GM10248 (cell line): Measurements from ENCODE around the gene NGEF.

Source experiments
- CTCF ChIA-PET: fragments of 300-600 bp; sonication (Branson Sonifier 250); formaldehyde crosslinking; extraction: SDS; loops from one replicate; lab custom pipeline; 2021; ENCODE audit warnings: antibody characterized with exemption; lab: Yijun Ruan, JAX
- POLR2A ChIA-PET: fragments of 350-650 bp; sonication (Branson Sonifier 250); formaldehyde crosslinking; extraction: SDS; loops from one replicate; lab custom pipeline; 2020; ENCODE audit warnings: antibody characterized with exemption; lab: Yijun Ruan, JAX
- DNase-seq: peaks from one replicate; pipeline ENCODE4 v3.0.0; 2012; ENCODE audit errors: extremely low spot score
- TF ChIP-seq, protein P1 (sequence below): IDR thresholded peaks from 2 replicates; pipeline ENCODE4 v1.5.1; 2012; ENCODE audit warnings: mild to moderate bottlenecking, low read depth; ENCODE audit errors: extremely low read depth, missing control alignments, control extremely low read depth

NGEF gene

DNA sequence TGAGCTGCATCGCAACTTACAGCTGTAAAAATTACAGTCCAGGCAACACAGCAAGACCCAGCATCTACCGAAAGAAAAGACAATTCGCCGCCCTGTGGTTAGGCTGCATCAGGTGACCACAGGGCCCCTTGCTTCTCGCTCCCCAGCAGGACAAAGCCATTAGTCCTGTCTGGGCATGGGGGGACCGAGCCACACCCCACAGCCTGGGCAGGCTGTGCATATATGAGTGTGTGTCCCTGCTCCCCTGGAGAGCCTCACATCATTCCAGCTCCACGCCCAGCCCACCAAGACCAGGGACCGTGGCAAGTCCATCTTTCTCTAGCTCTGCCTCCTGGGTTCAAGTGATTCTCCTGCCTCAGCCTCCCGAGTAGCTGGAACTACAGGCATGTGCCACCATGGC is 109.1 kb downstream of the NGEF start:
- ChIA-PET CTCF (interaction anchor here (1.9 kb wide), 1 partner anchor 13 kb away, joined by 4 read pairs; no protein-coding TSS in a partner anchor), POLR2A (no interaction called here)
- TF ChIP-seq, protein P1, sequence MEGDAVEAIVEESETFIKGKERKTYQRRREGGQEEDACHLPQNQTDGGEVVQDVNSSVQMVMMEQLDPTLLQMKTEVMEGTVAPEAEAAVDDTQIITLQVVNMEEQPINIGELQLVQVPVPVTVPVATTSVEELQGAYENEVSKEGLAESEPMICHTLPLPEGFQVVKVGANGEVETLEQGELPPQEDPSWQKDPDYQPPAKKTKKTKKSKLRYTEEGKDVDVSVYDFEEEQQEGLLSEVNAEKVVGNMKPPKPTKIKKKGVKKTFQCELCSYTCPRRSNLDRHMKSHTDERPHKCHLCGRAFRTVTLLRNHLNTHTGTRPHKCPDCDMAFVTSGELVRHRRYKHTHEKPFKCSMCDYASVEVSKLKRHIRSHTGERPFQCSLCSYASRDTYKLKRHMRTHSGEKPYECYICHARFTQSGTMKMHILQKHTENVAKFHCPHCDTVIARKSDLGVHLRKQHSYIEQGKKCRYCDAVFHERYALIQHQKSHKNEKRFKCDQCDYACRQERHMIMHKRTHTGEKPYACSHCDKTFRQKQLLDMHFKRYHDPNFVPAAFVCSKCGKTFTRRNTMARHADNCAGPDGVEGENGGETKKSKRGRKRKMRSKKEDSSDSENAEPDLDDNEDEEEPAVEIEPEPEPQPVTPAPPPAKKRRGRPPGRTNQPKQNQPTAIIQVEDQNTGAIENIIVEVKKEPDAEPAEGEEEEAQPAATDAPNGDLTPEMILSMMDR = no peak
- no peak for DNase-seq

DNA sequence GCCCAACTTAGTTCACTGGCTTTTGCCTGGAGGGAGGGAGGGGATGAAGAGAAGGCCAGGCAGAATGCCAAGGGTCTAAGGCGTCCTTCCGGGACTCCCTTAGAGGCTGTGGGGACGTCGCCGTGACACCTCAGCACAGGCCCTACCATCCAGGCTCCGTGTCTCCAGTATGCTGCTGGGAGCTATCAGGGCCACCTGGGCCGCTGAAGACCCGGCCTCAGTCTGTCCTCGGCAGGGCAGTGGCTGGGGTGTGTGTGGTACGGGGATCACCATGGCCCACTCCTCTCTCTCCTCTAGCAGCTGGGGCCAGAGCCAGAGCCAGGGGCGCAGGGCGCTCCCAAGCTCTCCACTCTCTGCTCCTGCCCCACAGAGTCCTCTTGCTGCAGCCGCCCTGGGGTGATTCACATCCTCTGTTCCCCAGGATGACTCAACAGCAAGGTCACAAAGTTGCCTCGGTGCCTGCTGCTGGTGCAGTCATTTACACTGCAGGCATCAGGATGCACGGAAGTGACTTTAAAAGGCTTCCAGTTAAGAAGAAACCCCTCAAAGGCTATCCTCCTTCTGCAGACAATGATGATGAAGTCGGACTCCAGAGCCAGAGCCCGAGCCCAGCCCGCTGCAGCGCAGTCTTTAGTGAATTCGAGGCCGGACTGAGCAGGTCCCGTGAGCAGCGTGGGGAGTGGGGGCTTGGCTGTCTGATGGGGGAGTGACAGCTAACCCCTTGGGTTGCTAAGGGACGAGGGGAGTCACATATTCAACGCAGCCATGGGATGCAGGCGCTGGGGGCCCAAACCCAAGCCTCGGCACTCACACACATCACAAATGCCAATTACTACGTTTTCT is 111.1 kb downstream of the NGEF start:
- DNase-seq = no peak
- POLR2A ChIA-PET = no interaction called here
- CTCF ChIA-PET = interaction anchor here (1.0 kb wide), 1 partner anchor 152 kb away, joined by 3 read pairs; no protein-coding TSS in a partner anchor
- TF ChIP-seq, protein P1 = no peak

DNA sequence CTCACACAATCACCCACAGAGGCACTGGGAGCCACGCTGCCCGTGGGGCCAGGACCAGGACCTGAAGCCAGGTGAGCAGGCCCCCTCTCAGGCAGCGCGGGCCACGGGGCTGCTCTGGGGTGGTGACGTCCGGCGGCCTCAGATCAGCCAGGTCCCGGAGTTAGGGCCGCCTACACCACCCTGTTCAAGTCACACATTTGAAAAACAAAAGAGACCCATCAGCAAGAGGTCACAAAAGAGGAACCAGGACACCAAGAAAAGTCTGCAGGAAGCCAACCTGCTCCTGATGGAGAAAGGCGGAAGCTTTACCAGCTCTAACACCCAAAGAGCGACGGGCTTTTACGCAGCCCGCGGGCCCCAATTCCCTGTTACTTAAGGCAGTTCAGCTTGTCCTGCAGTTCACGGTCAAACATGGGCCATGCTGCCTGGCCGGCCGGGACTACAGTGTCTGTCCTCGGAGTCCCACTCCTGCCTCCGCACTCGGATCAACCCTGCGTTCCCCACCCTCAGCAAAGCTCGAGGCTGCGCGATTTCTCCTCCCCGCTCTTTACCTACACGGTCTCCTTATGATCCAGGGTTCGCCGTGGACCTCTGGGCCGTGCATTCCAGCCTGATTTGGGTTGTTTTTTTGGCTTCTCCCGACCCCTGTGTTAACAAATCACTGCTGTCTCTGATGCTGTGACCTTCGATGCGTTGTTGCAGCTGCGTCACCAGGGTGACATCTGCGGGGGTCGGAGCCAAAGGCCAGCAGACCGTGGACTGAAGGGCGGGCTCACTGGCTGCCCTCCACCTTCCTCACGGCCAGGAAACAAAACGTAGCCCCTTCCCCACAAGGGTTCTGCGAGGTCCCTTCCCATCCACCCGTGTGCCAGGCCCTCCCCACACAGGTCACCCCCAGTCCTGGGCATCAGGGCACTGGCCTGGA is 112.0 kb downstream of the NGEF start:
- DNase-seq = no peak
- CTCF ChIA-PET = no interaction called here
- TF ChIP-seq, protein P1 = no peak
- POLR2A ChIA-PET = no interaction called here

DNA sequence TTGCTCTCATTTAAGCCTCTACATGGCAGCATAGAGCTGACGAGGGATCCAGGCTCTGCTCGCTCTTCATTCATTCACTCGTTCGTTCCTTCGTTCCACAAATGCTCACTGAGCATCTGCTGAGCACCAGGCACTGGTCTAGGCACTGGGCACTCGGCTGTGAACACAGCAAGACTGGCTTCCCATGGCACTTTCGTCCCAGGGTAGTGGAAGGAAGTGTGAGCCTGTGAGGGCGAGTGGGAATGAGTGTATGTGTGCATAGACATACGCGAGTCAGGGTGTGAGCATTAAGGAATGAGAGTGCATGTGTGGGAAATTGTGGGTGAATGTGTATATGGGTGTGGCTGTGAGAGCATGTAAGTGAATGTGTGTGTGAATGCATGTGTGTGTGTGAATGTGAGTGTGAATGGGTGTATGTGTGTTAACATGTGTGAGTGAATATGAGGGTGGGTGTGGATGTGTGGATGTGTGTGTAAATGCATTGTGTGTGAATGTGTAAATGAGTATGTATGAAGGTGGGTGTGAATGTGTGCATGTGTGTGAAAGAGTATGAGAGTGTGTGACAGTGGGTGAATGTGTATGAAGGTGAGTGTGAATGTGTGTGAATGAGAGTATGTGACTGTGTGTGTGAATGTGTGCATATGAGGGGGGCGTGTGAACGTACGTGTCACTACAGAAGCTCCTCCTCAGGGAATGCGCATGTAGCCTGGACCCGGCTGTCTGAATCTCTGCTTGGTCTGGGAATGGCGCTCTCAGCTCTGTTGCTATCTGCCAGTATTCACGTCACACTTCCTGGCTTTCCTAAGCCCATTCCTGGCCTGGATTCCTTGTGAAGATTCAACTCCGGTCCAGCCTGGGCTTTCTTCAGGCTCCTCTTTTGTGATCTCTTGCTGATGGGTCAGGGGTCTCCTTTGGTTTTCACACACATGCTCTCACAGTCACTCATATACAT is 114.2 kb downstream of the NGEF start:
- CTCF ChIA-PET = no interaction called here
- TF ChIP-seq, protein P1 = no peak
- POLR2A ChIA-PET = no interaction called here
- DNase-seq = no peak

DNA sequence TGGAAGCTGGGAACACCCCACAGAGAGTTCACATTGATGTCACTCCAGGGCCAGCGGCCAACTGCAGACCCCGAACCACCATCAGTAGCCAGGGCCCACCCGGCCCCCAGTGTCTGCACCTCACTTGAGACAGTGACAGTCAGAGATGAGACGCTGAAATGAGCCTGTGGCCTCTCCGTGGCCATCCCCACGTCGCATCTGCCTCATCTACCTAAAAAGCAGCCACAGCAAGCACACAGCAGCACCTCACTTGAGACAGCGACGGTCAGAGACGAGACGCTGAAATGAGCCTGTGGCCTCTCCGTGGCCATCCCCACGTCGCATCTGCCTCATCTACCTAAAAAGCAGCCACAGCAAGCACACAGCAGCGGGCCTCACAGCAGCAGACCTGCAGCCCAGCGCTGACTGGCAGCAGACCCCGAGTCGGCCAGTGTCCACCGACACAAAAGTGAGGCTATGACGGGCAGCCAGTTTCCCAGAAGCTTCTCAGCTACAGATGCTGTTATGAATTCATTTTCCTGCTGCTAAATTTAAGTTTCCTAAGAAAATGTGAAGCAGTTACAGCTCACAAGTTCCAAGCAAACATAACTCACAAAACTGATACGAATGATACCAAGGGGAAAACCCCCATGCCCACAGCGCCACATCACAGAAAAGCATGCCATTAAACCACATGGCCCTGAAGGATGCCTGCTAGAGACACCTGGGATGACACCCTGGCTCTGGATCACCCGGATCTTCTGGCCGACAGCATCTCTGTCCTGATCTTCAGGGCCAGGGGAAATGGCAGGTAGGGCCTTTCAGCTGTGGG is 115.3 kb downstream of the NGEF start:
- CTCF ChIA-PET = no interaction called here
- POLR2A ChIA-PET = no interaction called here
- DNase-seq = no peak
- TF ChIP-seq, protein P1 = no peak
